GM12878 (cell line): ENCODE measurements around the gene DUSP14. TPM values are rescaled to one million over a fixed set of nuclear protein-coding genes. Genes with fewer than 3 reads are reported as not detected.

Source experiments
- CEBPB ChIP-seq, 2 experiments: fragments of 150-350 bp in 1 of 2; IDR thresholded peaks; 2 replicates each; pipeline ENCODE4 v1.6.1; 2012 to 2014; ENCODE audit warnings: low read depth in 2 of 2, low read length in 2 of 2, borderline replicate concordance in 1 of 2, inconsistent platforms in 1 of 2
- CHD4 ChIP-seq: fragments of 200-600 bp; sonication (generic); IDR thresholded peaks from 2 replicates; pipeline ENCODE4 v1.6.1; 2016; ENCODE audit warnings: mild to moderate bottlenecking
- DPF2 ChIP-seq: fragments of 450-650 bp; IDR thresholded peaks from 2 replicates; pipeline ENCODE4 v1.6.1; 2017; ENCODE audit warnings: mild to moderate bottlenecking
- GATAD2B ChIP-seq: fragments of 450-650 bp; conservative IDR thresholded peaks from 2 replicates; pipeline ENCODE4 v1.6.1; 2017; ENCODE audit warnings: low read depth, mild to moderate bottlenecking, moderate library complexity
- HDGF ChIP-seq: fragments of 450-650 bp; IDR thresholded peaks from 2 replicates; pipeline ENCODE4 v1.6.1; 2016; ENCODE audit warnings: antibody characterized with exemption
- NR2C2 ChIP-seq: IDR thresholded peaks from 2 replicates; pipeline ENCODE4 v1.6.1; 2011; ENCODE audit warnings: borderline replicate concordance, low read depth; ENCODE audit not compliant: control insufficient read depth, insufficient read length
- SREBF2 ChIP-seq: IDR thresholded peaks from 2 replicates; pipeline ENCODE4 v1.6.1; 2012; ENCODE audit warnings: mild to moderate bottlenecking, low read length
- polyA plus RNA-seq, 11 experiments: library from polyadenylated mRNA; depleted of rRNA in 4 of 11; unstranded in 6 of 11; stranded (reverse) in 5 of 11; fragments of >200 nt; fragmentation: Nextera tagmentation in 4 of 11; fragmentation: Illumina TruSeq in 1 of 11; extraction: Ambion mirVana in 4 of 11; extraction: Trizol in 1 of 11; gene quantifications; 1 replicate in 1 of 11; 2 replicates in 10 of 11; pipeline versions ENCODE4 v1.2.1 to v1.2.3, GENCODE V29; 2011 to 2016; ENCODE audit warnings: inconsistent platforms in 2 of 11, missing spikeins in 2 of 11, low read depth in 1 of 11
- total RNA-seq, 4 experiments: library from RNA; depleted of rRNA in 3 of 4; stranded (reverse); fragments of >200 nt in 3 of 4; fragmentation: Illumina TruSeq in 1 of 4; extraction: Trizol in 1 of 4; gene quantifications; 2 replicates each; pipeline versions ENCODE4 v1.2.1 to v1.2.3, GENCODE V29; 2013 to 2021
- TF ChIP-seq, protein P1 (sequence below): fragments of 450-650 bp; IDR thresholded peaks from 2 replicates; pipeline ENCODE4 v1.6.1; 2017; ENCODE audit warnings: borderline replicate concordance
- TF ChIP-seq, protein P2 (sequence below): IDR thresholded peaks from 2 replicates; pipeline ENCODE4 v1.6.1; 2012; ENCODE audit warnings: low read length, inconsistent platforms
- TF ChIP-seq, protein P3 (sequence below): IDR thresholded peaks from 2 replicates; pipeline ENCODE4 v1.6.1; 2011; ENCODE audit warnings: borderline replicate concordance, low read depth, mild to moderate bottlenecking, moderate library complexity, low read length; ENCODE audit not compliant: insufficient read depth, poor library complexity, severe bottlenecking
- TF ChIP-seq, protein P4 (sequence below): fragments of 450-650 bp; IDR thresholded peaks from 2 replicates; pipeline ENCODE4 v1.6.1; 2017; ENCODE audit warnings: mild to moderate bottlenecking, moderate library complexity

The DUSP14 gene
- total and polyA plus RNA-seq, 10 of the 15 experiments (the other 5 are each of a cell fraction or from before 2014, with no cell fraction given), result 14.5 to 36.5 (median 24.4) TPM

DNA sequence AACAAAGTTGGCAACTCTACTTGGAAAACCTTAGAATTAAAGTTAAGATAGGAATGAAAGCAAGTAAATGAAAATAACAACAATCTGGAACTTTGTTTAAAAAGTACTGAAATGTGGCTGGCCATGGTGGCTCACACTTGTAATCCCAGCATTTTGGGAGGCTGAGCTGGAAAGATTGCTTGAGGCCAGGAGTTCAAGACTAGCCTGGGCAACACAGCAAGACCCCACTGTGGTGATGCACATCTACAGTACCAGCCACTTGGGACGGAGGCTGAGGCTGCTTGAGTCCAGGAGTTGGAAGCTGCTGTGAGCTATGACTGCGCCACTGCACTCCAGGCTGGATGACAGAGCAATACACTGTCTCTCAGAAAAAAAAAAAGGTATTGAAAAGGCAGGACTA is 67.8 kb downstream of the DUSP14 start (continued):
- TF ChIP-seq, protein P1, sequence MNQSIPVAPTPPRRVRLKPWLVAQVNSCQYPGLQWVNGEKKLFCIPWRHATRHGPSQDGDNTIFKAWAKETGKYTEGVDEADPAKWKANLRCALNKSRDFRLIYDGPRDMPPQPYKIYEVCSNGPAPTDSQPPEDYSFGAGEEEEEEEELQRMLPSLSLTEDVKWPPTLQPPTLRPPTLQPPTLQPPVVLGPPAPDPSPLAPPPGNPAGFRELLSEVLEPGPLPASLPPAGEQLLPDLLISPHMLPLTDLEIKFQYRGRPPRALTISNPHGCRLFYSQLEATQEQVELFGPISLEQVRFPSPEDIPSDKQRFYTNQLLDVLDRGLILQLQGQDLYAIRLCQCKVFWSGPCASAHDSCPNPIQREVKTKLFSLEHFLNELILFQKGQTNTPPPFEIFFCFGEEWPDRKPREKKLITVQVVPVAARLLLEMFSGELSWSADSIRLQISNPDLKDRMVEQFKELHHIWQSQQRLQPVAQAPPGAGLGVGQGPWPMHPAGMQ, result no peak
- TF ChIP-seq, protein P2, sequence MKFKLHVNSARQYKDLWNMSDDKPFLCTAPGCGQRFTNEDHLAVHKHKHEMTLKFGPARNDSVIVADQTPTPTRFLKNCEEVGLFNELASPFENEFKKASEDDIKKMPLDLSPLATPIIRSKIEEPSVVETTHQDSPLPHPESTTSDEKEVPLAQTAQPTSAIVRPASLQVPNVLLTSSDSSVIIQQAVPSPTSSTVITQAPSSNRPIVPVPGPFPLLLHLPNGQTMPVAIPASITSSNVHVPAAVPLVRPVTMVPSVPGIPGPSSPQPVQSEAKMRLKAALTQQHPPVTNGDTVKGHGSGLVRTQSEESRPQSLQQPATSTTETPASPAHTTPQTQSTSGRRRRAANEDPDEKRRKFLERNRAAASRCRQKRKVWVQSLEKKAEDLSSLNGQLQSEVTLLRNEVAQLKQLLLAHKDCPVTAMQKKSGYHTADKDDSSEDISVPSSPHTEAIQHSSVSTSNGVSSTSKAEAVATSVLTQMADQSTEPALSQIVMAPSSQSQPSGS, result no peak
- no peak for TF ChIP-seq HDGF
- no peak for TF ChIP-seq NR2C2
- TF ChIP-seq, protein P3, sequence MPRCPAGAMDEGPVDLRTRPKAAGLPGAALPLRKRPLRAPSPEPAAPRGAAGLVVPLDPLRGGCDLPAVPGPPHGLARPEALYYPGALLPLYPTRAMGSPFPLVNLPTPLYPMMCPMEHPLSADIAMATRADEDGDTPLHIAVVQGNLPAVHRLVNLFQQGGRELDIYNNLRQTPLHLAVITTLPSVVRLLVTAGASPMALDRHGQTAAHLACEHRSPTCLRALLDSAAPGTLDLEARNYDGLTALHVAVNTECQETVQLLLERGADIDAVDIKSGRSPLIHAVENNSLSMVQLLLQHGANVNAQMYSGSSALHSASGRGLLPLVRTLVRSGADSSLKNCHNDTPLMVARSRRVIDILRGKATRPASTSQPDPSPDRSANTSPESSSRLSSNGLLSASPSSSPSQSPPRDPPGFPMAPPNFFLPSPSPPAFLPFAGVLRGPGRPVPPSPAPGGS, result no peak
- TF ChIP-seq DPF2, result no peak
- no peak for TF ChIP-seq CHD4
- TF ChIP-seq GATAD2B, result no peak
- TF ChIP-seq, protein P4, sequence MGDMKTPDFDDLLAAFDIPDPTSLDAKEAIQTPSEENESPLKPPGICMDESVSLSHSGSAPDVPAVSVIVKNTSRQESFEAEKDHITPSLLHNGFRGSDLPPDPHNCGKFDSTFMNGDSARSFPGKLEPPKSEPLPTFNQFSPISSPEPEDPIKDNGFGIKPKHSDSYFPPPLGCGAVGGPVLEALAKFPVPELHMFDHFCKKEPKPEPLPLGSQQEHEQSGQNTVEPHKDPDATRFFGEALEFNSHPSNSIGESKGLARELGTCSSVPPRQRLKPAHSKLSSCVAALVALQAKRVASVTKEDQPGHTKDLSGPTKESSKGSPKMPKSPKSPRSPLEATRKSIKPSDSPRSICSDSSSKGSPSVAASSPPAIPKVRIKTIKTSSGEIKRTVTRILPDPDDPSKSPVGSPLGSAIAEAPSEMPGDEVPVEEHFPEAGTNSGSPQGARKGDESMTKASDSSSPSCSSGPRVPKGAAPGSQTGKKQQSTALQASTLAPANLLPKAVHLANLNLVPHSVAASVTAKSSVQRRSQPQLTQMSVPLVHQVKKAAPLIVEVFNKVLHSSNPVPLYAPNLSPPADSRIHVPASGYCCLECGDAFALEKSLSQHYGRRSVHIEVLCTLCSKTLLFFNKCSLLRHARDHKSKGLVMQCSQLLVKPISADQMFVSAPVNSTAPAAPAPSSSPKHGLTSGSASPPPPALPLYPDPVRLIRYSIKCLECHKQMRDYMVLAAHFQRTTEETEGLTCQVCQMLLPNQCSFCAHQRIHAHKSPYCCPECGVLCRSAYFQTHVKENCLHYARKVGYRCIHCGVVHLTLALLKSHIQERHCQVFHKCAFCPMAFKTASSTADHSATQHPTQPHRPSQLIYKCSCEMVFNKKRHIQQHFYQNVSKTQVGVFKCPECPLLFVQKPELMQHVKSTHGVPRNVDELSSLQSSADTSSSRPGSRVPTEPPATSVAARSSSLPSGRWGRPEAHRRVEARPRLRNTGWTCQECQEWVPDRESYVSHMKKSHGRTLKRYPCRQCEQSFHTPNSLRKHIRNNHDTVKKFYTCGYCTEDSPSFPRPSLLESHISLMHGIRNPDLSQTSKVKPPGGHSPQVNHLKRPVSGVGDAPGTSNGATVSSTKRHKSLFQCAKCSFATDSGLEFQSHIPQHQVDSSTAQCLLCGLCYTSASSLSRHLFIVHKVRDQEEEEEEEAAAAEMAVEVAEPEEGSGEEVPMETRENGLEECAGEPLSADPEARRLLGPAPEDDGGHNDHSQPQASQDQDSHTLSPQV, result no peak
- no peak for TF ChIP-seq SREBF2
- no peak for TF ChIP-seq CEBPB (IDR thresholded peaks at IDR 0.05; ENCODE audit: borderline replicate concordance in 1 of 2, low read depth in 2 of 2, low read length in 2 of 2)
